NCI-H146 (cell line): ENCODE data around the gene CCDC184.
"Not testable (repeated sequence)": the region's sequence is repeated elsewhere in the genome, so short reads cannot be mapped to it uniquely, and the experiment has no call there.

Experiments
- DNase-seq: peaks from one replicate; lab custom pipeline; 2025; lab: John Stamatoyannopoulos, UW

CCDC184 gene

GRCh38 chr12:48203192-48203591 lies 19.7 kb downstream of the CCDC184 start, which contains the start of gene OR10AD1:
TSS of gene OR10AD1 (minus strand) at chr12:48203292. CDS start at chr12:48203292, 0 bp downstream.
- no peak for DNase-seq

DNA sequence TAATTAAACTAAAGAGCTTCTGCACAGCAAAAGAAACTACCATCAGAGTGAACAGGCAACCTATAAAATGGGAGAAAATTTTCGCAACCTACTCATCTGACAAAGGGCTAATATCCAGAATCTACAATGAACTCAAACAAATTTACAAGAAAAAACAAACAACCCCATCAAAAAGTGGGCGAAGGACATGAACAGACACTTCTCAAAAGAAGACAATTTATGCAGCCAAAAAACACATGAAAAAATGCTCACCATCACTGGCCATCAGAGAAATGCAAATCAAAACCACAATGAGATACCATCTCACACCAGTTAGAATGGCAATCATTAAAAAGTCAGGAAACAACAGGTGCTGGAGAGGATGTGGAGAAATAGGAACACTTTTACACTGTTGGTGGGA lies 26.1 kb downstream of the CCDC184 start:
- not testable (repeated sequence) for DNase-seq

DNA sequence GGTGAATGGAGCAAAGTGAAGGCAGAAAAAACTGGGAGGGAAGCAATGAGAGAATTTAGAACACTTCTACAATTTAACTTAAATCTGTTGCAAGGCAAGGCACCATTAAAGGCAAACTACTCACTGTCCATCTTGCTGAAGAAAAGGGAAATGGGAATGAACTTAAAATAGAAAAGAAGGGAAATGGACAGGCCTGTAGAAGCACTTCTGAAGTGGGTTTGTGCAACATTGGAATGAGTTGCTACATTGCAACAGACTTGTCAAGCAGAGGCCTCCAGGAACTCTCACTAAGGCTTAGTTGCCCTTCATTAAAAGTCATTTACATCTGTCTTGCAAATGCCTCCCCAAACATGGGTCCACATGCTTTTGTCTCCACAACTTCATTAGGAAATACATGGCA lies 33.3 kb downstream of the CCDC184 start:
- DNase-seq, result no peak

- no peak for DNase-seq
These were observed 36.2 kb downstream of the CCDC184 start for GRCh38 chr12:48219631-48220030.

- DNase-seq, result no peak
These were observed 37.3 kb downstream of the CCDC184 start for GRCh38 chr12:48220701-48221100.

GRCh38 chr12:48221645-48222044 lies 38.2 kb downstream of the CCDC184 start:
- no peak for DNase-seq

DNA sequence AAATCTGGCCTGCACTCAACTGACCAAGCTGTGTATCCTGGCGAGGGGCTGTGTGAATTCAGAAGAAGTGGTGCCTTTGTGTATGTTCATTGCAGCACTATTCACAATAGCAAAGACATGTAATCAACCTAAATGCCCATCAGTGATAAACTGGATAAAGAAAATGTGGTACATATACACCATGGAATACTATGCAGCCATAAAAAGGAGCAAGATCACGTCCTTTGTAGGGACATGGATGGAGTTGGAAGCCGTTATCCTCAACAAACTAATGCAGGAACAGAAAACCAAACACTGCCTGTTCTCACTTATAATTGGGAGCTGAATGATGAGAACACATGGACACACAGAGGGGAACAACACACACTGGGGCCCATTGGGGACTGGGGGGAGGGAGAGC lies 41.1 kb downstream of the CCDC184 start:
- DNase-seq, result not testable (repeated sequence)

GRCh38 chr12:48231169-48231958 lies 47.9 kb downstream of the CCDC184 start:
- DNase-seq, result not testable (repeated sequence)
